ENCODE results near the gene UQCR10. TPM values are rescaled to one million over a fixed set of nuclear protein-coding genes. Genes with fewer than 3 reads are reported as not detected.
"Not testable (repeated sequence)": the region's sequence is repeated elsewhere in the genome, so short reads cannot be mapped to it uniquely, and the experiment has no call there.

Gene UQCR10
- total RNA-seq, 1 experiment from 2014 or later, result 170 TPM

DNA sequence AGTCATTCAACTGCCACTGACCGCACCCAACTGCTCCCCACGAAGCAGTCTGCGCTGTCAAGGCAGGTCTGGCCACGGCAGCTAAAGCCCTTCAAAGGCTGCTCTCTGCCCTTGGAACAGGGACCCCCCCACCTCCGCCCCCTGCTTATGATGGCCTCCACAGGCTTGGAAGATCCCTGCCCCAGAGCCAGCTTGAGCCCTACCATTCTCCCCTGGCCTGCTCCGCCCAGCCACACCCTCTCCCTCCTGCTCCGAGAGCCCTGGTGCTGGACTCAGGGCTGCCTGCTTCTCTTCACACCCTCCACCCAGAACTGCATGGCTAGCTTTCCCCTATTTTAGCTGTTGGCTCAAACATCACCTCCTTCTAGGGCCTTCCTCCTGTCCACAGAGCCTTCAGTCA lies 19.3 kb upstream of the UQCR10 start:
- peak; percentile 33 for DNase-seq
- Histone ChIP-seq H3K4me3 (ENCODE audit: insufficient read depth, low read depth, low read length) (no peak overlapping the region), H3K36me3 (replicated peaks; ENCODE audit: control insufficient read depth, insufficient read depth, low read length) (no peaks in the 10 kb centered on the region), H3K27me3 (ENCODE audit: control insufficient read depth, insufficient read depth, low read length) (no peaks in the 10 kb centered on the region)

DNA sequence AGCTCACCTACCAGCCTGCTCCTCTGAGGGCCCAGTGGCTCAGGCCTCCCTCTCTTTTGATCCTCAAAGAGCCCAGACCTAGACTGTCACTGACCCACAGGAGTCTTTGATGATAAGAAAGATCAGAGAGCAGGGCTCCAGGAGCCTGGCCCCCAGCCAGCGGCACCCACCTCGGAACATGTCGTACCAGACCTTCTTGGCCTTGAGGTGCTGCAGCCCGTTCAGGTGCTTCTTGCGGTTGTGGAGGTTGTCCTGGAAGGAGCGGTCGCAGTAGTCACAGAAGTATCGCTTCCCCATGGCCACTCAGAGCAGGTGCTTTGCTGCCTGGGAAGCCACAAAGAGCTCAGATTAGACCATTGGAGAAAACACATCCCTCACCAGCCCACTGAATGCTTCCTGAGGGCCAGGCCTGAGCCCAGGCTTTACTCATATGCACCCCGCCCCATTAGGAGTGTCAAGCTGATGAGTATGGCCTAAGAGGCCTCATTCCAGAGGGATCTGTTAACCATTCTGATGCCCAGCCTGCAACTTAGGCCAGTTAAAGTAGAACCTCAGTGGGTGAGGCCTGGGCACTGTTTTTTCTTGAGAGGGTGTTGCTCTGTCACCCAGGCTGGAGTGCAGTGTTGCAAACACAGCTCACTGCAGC lies 18.8 kb upstream of the UQCR10 start:
- DNase-seq, result no peak
- Histone ChIP-seq H3K36me3 (replicated peaks; ENCODE audit: control insufficient read depth, insufficient read depth, low read length) (no peaks in the 10 kb centered on the region), H3K4me3 (ENCODE audit: insufficient read depth, low read depth, low read length) (no peak overlapping the region), H3K27me3 (ENCODE audit: control insufficient read depth, insufficient read depth, low read length) (no peaks in the 10 kb centered on the region)

GRCh38 chr22:29750029-29750428 lies 17.1 kb upstream of the UQCR10 start:
- no peak for DNase-seq
- no peak overlapping the region for H3K4me3 ChIP-seq (ENCODE audit: insufficient read depth, low read depth, low read length)
- no peaks in the 10 kb centered on the region for H3K27me3 ChIP-seq (ENCODE audit: control insufficient read depth, insufficient read depth, low read length)
- no peaks in the 10 kb centered on the region for H3K36me3 ChIP-seq (replicated peaks; ENCODE audit: control insufficient read depth, insufficient read depth, low read length)

- no peaks in the 10 kb centered on the region for H3K36me3 ChIP-seq (replicated peaks; ENCODE audit: control insufficient read depth, insufficient read depth, low read length)
- H3K27me3 ChIP-seq (ENCODE audit: control insufficient read depth, insufficient read depth, low read length), result no peaks in the 10 kb centered on the region
- DNase-seq, result no peak
- H3K4me3 ChIP-seq (ENCODE audit: insufficient read depth, low read depth, low read length), result no peak overlapping the region
Observed at GRCh38 chr22:29750559-29751538, 16.3 kb upstream of the UQCR10 start.

DNA sequence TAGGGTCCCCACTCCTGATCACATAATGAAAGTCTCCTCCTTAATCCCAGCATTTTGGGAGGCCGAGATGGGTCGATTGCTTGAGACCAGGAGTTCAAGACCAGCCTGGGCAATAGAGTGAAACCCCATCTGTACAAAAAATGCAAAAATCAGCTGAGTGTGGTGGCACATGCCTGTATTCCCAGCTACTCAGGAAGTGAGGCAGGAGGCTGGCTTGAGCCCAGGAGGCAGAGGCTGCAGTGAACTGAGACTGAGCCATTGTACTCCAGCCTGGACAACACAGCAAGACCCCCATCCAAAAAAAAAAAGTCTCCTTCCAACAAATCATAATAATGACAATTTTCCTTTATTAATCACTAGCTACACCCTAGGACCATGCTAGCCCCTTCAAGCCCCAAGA lies 15.5 kb upstream of the UQCR10 start:
- DNase-seq, result no peak
- Histone ChIP-seq H3K27me3 (ENCODE audit: control insufficient read depth, insufficient read depth, low read length) (no peaks in the 10 kb centered on the region), H3K36me3 (replicated peaks; ENCODE audit: control insufficient read depth, insufficient read depth, low read length) (no peaks in the 10 kb centered on the region), H3K4me3 (ENCODE audit: insufficient read depth, low read depth, low read length) (no peak overlapping the region)

GRCh38 chr22:29753808-29754657 lies 13.1 kb upstream of the UQCR10 start:
- no peak for DNase-seq
- no peak overlapping the region for H3K4me3 ChIP-seq (ENCODE audit: insufficient read depth, low read depth, low read length)
- H3K27me3 ChIP-seq (ENCODE audit: control insufficient read depth, insufficient read depth, low read length), result no peaks in the 10 kb centered on the region
- no peaks in the 10 kb centered on the region for H3K36me3 ChIP-seq (replicated peaks; ENCODE audit: control insufficient read depth, insufficient read depth, low read length)

DNA sequence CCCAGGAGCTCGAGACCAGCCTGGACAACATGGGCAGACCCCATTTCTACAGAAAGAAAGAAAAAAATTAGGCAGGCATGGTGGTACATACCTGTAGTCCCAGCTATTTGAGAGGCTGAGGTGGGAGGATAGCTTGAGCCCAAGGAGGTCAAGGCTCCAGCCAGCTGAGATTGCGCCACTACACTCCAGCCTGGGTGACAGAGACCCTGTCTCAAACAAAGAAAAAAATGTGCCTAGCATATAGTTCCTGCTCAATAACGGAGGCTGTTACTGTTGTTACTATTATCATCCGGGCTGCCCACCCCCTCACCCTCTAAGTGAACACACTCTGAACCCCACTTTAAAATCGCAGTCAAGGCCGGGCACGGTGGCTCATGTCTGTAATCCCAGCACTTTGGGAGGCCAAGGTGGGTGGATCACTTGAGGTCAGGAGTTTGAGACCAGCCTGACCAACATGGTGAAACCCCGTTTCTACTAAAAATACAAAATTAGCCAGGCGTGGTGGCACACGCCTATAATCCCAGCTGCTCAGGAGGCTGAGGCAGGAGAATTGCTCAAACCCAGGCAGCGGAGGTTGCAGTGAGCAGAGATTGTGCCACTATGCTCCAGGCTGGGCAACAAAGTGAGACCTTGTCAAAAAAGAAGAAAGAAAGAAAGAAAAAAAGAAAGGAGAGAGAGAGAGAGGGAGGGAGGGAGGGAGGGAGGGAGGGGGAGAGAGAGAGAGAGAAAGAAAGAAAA lies 12.3 kb upstream of the UQCR10 start:
- H3K4me3 ChIP-seq (ENCODE audit: insufficient read depth, low read depth, low read length); H3K36me3 ChIP-seq (replicated peaks; ENCODE audit: control insufficient read depth, insufficient read depth, low read length); DNase-seq; H3K27me3 ChIP-seq (ENCODE audit: control insufficient read depth, insufficient read depth, low read length): not testable (repeated sequence)

GRCh38 chr22:29755889-29756288 lies 11.3 kb upstream of the UQCR10 start:
- Histone ChIP-seq H3K36me3 (replicated peaks; ENCODE audit: control insufficient read depth, insufficient read depth, low read length) (no peaks in the 10 kb centered on the region), H3K27me3 (ENCODE audit: control insufficient read depth, insufficient read depth, low read length) (no peaks in the 10 kb centered on the region), H3K4me3 (ENCODE audit: insufficient read depth, low read depth, low read length) (no peak overlapping the region)
- no peak for DNase-seq

DNA sequence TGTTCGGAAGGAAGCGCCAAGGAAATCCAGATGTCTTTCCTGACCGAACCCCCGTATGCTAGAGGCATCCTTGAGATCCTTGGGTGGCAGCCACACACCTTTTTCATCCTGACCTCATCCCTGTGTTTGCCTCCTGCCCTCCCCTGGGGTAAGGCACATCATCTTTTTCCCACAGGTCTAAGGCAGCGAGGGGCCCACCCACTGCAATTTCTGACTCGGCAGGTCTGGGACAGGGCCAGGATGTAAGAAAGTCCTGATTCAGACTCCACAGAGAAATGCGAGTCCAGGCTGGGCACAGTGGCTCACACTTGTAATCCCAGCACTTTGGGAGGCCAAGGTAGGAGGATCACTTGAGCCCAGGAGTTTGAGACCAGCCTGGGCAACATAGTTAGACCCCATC lies 10.8 kb upstream of the UQCR10 start:
- H3K27me3 ChIP-seq (ENCODE audit: control insufficient read depth, insufficient read depth, low read length), result no peaks in the 10 kb centered on the region
- DNase-seq, result no peak
- H3K4me3 ChIP-seq (ENCODE audit: insufficient read depth, low read depth, low read length), result no peak overlapping the region
- H3K36me3 ChIP-seq (replicated peaks; ENCODE audit: control insufficient read depth, insufficient read depth, low read length), result no peaks in the 10 kb centered on the region

GRCh38 chr22:29757096-29757495 lies 10.1 kb upstream of the UQCR10 start:
- Histone ChIP-seq H3K4me3 (ENCODE audit: insufficient read depth, low read depth, low read length) (no peak overlapping the region), H3K36me3 (replicated peaks; ENCODE audit: control insufficient read depth, insufficient read depth, low read length) (no peaks in the 10 kb centered on the region), H3K27me3 (ENCODE audit: control insufficient read depth, insufficient read depth, low read length) (no peaks in the 10 kb centered on the region)
- DNase-seq, result no peak

GRCh38 chr22:29758068-29758622 lies 9.0 kb upstream of the UQCR10 start:
- H3K27me3 ChIP-seq (ENCODE audit: control insufficient read depth, insufficient read depth, low read length), result no peaks in the 10 kb centered on the region
- H3K4me3 ChIP-seq (ENCODE audit: insufficient read depth, low read depth, low read length), result no peak overlapping the region
- DNase-seq, result no peak
- H3K36me3 ChIP-seq (replicated peaks; ENCODE audit: control insufficient read depth, insufficient read depth, low read length), result no peaks in the 10 kb centered on the region

DNA sequence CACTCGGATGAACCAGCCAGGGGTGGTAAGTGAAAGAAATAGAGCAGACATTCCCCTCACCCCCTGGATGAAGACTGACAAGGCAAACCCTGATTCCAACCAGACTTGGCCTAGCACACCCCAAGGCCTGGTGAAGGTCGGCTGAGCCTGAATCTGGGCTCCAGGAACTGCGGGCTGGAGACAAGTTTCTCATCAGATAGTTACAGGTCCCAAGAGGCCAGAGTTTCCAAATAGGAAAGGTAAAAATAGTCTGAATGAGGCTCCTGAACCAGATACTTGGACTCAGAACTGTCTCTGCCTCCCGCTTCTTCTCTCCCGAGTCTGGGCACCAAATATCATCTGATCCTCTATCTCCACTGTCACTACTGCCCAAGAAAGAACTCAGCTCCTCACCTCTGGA lies 8.2 kb upstream of the UQCR10 start:
- no peak for DNase-seq
- Histone ChIP-seq H3K4me3 (ENCODE audit: insufficient read depth, low read depth, low read length) (no peak overlapping the region), H3K27me3 (ENCODE audit: control insufficient read depth, insufficient read depth, low read length) (no peaks in the 10 kb centered on the region), H3K36me3 (replicated peaks; ENCODE audit: control insufficient read depth, insufficient read depth, low read length) (no peaks in the 10 kb centered on the region)

DNA sequence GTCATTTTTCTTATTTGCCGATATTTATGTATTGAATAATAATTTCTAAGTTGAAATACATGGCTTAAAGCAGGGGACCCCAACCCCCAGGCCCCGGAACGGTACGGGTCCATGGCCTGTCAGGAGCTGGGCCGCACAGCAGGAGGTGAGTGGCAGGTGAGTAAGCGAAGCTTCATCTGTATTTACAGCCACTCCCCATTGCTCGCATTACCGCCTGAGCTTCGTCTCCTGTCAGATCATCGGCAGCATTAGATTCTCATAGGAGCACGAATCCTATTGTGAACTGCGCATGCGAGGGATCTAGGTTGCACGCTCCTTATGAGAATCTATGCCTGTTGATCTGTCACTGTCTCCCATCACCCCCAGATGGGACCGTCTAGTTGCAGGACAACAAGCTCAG lies 4.9 kb upstream of the UQCR10 start:
- DNase-seq, result no peak
- no peak overlapping the region for H3K4me3 ChIP-seq (ENCODE audit: insufficient read depth, low read depth, low read length)
- no peaks in the 10 kb centered on the region for H3K36me3 ChIP-seq (replicated peaks; ENCODE audit: control insufficient read depth, insufficient read depth, low read length)
- no peaks in the 10 kb centered on the region for H3K27me3 ChIP-seq (ENCODE audit: control insufficient read depth, insufficient read depth, low read length)

Measured in H7 (cell line).